Bronchial epithelial cell (primary cell): ENCODE measurements around the gene ABHD12. TPM values are rescaled to one million over a fixed set of nuclear protein-coding genes. Genes with fewer than 3 reads are reported as not detected.

ENCODE experiments used
- DNase-seq: peaks from one replicate; pipeline ENCODE4 v3.0.0-alpha.2; 2010; ENCODE audit warnings: low read depth
- FAIRE-seq: peaks from 2 replicates; lab custom pipeline; 2011; peaks lifted over from hg19 to GRCh38; lab: Jason Lieb, UNC
- H3K27me3 ChIP-seq: 2 replicates; pipeline ENCODE4 v1.5.1; 2011; ENCODE audit warnings: low read length; ENCODE audit not compliant: control insufficient read depth, insufficient read depth
- H3K36me3 ChIP-seq: 2 replicates; pipeline ENCODE4 v1.5.1; 2011; ENCODE audit warnings: low read length; ENCODE audit not compliant: control insufficient read depth, insufficient read depth
- H3K4me3 ChIP-seq: 2 replicates; pipeline ENCODE4 v1.5.1; 2011; ENCODE audit warnings: mild to moderate bottlenecking, low read depth, low read length, control low read depth
- CTCF ChIP-seq: IDR thresholded peaks from 2 replicates; pipeline ENCODE4 v1.5.1; 2011; ENCODE audit warnings: mild to moderate bottlenecking, moderate library complexity, low read length, control low read depth, inconsistent platforms; ENCODE audit not compliant: insufficient read depth, severe bottlenecking
- total RNA-seq: library from RNA; depleted of rRNA; stranded (reverse); fragments of >200 nt; gene quantifications from 2 replicates; pipeline ENCODE4 v1.2.1, GENCODE V29; 2014

Gene ABHD12
- total RNA-seq, 1 donor from 2014 or later = 21.6 TPM

DNA sequence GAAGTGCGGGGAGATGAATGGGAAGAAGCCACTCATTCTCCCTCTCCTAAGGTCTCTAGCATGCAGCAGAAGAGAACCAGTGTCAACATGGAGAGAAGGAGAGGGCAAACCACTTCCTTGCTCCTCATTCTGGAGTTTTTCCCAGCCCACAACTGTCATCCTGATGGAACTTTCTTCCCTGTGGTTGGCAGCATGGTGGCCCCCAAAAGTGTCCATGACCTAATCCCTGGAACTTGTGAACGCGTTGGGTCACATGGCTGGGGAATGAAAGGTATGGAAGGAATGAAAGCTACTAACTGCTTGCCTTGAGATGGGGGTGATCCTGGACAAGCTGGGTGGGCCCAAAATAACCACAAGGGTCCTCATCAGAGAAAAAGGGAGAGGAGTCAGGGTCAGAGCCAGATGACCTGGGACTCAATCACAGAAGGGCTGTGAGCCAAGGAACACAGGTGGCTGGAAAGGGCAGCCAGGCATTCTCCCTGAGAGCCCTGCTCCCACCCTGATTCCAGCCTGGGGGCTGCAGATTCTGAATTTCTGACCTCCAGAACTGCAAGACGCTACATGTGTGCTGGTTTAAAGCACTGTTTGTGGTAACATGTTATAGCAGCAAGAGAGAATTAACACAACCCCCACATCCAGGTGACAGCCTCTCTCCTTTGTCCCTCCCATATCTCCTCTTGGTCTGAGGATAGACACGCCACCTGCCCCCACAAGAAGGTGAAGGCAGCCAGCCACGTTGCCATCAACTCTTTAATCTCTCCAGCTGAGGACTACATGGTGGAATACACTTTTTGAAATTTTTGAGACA is 79.5 kb downstream of the ABHD12 start:
- H3K36me3 ChIP-seq = peaks cover 5% of the 10 kb centered on the region
- no peak overlapping the region for H3K4me3 ChIP-seq
- FAIRE-seq (no peak), DNase-seq (no peak)
- TF ChIP-seq CTCF = no peak
- no peaks in the 10 kb centered on the region for H3K27me3 ChIP-seq

DNA sequence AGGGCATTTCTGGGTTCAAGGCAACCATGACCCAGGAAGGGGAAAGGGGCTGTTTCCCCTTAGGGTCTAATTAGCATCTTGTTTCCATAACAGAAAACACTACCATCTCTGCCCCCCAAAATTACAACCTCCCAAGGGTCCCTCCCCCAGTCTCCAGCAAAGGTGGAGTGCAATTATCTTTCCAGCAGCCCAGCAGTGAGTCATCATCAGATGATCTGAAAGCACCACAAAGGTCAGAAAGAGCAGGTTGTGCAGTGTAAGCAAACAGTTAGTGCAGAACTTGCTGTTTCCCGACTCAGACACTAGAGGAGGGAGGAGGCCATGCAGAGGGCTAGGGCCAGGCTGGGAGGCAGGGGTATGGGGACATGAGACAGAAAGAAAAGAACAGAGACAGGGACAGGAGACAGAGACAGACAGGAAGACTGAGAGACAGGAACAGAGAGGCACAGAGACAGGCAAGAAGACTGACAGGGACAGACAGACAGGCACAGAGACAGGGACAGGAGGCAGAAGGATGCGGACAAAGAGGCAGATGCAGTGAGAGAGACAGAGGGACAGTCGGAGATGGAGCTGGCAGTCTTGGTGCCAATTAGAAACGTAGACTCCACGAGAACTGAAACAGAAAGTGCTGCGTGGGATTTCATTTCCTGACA is 80.2 kb downstream of the ABHD12 start:
- H3K27me3 ChIP-seq = no peaks in the 10 kb centered on the region
- FAIRE-seq (no peak), DNase-seq (peak; percentile 83)
- TF ChIP-seq CTCF = peak; percentile 69
- peaks cover 5% of the 10 kb centered on the region for H3K36me3 ChIP-seq
- H3K4me3 ChIP-seq = no peak overlapping the region

GRCh38 chr20:25309395-25310267 is 81.0 kb downstream of the ABHD12 start:
- H3K27me3 ChIP-seq = no peaks in the 10 kb centered on the region
- no peak overlapping the region for H3K4me3 ChIP-seq
- H3K36me3 ChIP-seq = peaks cover 5% of the 10 kb centered on the region
- no peak for FAIRE-seq
- peak; percentile 69 for DNase-seq
- TF ChIP-seq CTCF = no peak

DNA sequence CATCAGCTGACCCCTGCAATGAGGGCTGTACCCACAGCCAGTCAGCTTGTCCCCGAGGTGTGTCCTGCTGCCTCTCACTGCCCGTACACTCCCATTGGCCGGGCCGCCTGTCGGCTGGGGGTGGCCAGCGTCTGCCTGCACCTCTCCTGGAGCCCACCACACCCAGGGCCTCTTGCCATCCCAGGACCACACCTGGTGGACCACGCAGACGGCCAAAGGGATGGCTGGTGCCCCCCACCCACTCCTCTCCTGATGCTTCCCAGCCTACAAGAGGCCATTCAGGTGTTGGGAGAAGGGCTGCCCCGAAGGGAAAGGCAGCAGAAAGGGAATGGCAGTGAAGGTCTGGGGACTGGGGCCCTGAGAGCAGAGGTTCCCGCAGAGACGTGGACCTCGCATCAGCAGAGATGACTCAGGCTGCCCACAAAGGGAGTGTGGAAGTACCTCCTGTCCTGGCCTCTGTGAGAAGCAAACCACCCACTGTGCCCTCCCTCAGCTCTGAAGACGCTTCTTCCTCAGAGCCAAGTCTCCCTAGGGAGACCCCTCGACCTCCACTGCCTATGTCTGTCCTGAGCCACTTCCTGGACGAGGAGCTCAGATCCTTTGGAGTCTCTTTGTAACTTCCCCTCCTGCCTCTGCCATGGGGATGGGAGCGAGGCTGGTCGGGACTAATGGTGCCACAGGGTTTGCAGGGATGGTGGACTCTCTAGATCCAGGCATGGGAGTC is 81.8 kb downstream of the ABHD12 start:
- no peak for TF ChIP-seq CTCF
- FAIRE-seq (no peak), DNase-seq (no peak)
- Histone ChIP-seq H3K27me3 (no peaks in the 10 kb centered on the region), H3K36me3 (peaks cover 8% of the 10 kb centered on the region), H3K4me3 (no peak overlapping the region)

- H3K27me3 ChIP-seq = no peaks in the 10 kb centered on the region
- TF ChIP-seq CTCF = no peak
- FAIRE-seq (no peak), DNase-seq (no peak)
- H3K36me3 ChIP-seq = peaks cover 8% of the 10 kb centered on the region
- H3K4me3 ChIP-seq = no peak overlapping the region
These were observed 82.5 kb downstream of the ABHD12 start for GRCh38 chr20:25308083-25308491.
